Fibroblast of villous mesenchyme (primary cell): ENCODE measurements around the gene CDH12. TPM values are rescaled to one million over a fixed set of nuclear protein-coding genes. Genes with fewer than 3 reads are reported as not detected.
"Not testable (repeated sequence)": the region's sequence is repeated elsewhere in the genome, so short reads cannot be mapped to it uniquely, and the experiment has no call there.

Source experiments
- DNase-seq: peaks from one replicate; pipeline ENCODE4 v3.0.0-alpha.2; 2010; ENCODE audit warnings: low read depth
- H3K4me3 ChIP-seq: 2 replicates; pipeline ENCODE4 v1.5.1; 2011; ENCODE audit warnings: low read depth, mild to moderate bottlenecking, low read length
- total RNA-seq: library from RNA; depleted of rRNA; stranded (reverse); fragments of >200 nt; gene quantifications from 2 replicates; pipeline ENCODE4 v1.2.3, GENCODE V29; 2012
- TF ChIP-seq, protein P1 (sequence below): IDR thresholded peaks from 2 replicates; pipeline ENCODE4 v1.5.1; 2012; ENCODE audit warnings: low read depth, mild to moderate bottlenecking, low read length; ENCODE audit not compliant: insufficient read depth

The CDH12 gene
- total RNA-seq, 1 donor, result not detected

DNA sequence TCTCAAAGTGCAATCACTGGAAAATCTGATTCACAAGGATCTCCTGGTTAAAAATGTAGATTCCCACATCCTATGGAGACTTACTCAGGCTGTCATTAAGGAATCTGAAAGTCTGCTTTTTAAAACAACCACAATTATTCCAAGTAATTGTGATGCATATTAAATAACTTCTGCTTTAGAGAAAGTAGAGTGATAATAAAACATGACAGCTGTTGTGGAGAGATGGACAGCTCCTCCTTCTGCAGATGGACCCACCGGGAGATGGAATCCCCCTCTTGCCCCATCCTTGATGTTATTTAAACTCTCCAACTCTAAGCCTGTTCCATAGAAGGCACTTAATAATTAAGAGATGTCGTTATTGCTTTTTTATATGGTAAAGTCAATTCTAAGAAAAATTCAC lies 802.2 kb downstream of the CDH12 start:
- TF ChIP-seq, protein P1, sequence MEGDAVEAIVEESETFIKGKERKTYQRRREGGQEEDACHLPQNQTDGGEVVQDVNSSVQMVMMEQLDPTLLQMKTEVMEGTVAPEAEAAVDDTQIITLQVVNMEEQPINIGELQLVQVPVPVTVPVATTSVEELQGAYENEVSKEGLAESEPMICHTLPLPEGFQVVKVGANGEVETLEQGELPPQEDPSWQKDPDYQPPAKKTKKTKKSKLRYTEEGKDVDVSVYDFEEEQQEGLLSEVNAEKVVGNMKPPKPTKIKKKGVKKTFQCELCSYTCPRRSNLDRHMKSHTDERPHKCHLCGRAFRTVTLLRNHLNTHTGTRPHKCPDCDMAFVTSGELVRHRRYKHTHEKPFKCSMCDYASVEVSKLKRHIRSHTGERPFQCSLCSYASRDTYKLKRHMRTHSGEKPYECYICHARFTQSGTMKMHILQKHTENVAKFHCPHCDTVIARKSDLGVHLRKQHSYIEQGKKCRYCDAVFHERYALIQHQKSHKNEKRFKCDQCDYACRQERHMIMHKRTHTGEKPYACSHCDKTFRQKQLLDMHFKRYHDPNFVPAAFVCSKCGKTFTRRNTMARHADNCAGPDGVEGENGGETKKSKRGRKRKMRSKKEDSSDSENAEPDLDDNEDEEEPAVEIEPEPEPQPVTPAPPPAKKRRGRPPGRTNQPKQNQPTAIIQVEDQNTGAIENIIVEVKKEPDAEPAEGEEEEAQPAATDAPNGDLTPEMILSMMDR, result no peak
- DNase-seq, result no peak

DNA sequence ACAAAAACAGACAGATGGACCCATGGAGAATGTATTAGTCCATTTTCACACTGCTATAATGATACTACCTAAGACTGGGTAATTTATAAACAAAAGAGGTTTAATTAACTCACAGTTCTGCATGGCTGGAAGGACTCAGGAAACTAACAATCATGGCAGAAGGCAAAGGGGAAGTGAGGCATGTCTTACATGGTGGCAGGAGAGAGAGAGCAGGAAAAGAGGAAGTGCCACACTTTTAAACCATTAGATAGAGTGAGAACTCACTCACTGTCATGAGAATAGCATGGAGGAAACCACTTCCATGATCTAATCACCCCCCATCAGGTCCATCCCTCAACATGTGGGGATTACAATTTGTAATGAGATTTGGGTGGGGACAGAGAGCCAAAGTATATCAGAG lies 808.9 kb downstream of the CDH12 start:
- H3K4me3 ChIP-seq, result no peak overlapping the region
- DNase-seq, result no peak
- TF ChIP-seq, protein P1, result no peak

More for the DNA sequence above, 802.2 kb downstream of the CDH12 start:
- H3K4me3 ChIP-seq, result no peak overlapping the region

DNA sequence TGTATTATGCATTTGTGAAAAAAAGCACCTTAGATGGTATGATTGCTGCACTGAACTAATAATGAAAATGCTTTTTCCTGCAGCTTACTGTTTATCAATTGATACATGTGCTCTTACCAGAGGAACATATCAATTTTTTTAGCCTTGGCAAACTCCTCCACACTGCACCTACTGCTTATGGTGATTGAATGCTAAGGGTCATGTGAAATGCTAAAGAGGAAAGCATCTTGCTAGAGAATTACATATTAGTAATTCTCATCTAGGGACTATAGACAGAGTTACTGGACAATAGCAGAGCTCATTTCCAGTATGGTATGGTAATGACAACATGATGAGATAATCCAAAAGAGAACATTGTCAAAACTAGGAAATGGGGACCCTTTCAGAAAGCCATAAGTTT lies 817.1 kb downstream of the CDH12 start:
- TF ChIP-seq, protein P1, result no peak
- H3K4me3 ChIP-seq, result no peak overlapping the region
- DNase-seq, result no peak

DNA sequence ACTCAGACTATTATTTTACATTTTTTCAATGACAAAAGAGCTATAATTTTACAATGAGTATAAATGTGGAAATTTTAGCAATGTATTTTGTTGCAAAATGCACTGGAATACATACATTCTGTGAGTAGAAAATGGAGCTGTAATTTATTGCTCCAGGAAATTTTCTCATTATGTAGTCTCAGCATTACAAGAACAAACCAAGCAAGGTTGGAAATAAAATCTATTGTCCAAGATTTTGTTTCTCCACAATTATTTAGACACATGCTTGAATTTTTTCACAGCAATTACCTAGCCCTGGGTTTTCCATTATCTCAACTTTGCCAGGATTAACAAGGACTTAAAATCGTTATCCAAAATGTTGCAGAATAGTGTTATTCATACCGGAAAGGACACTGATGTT lies 820.1 kb downstream of the CDH12 start:
- no peak for DNase-seq
- TF ChIP-seq, protein P1, result no peak
- no peak overlapping the region for H3K4me3 ChIP-seq

DNA sequence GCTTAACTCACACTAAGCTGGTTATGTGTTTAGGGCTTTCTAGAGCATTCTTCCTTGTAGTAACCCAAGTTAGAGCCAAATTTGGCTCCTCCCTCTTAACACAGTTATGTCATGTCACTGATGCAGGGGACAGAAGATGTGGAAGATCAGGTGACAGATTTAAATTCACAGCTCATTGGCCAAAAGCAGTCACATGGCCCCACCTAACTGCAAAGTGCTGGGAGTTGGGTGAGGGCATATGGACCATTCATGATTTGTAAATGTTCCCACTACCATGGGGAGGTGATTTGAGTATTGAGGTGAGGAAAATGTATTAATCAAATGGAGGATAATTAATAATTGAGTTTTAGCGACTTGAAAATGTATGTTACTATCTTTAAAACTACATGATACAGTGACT lies 829.4 kb downstream of the CDH12 start:
- no peak for DNase-seq
- TF ChIP-seq, protein P1, result no peak
- no peak overlapping the region for H3K4me3 ChIP-seq

DNA sequence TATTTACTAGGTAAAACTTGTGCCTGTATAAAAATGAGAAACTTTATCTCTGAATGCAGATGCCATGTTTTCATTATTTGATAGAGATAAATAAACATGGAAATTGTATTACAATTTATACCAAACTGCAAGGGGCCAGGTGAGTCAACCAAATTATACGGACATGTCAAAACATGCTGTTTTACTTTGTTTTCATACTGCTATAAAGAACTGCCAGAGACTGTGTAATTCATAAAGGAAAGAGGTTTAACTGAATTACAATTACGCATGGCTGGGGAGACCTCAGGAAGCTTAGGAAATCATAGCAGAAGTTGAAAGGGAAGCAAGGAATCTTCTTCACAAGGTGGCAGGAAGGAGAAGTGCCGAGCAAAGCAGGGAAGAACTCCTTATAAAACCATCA lies 840.3 kb downstream of the CDH12 start:
- H3K4me3 ChIP-seq, DNase-seq: not testable (repeated sequence)

DNA sequence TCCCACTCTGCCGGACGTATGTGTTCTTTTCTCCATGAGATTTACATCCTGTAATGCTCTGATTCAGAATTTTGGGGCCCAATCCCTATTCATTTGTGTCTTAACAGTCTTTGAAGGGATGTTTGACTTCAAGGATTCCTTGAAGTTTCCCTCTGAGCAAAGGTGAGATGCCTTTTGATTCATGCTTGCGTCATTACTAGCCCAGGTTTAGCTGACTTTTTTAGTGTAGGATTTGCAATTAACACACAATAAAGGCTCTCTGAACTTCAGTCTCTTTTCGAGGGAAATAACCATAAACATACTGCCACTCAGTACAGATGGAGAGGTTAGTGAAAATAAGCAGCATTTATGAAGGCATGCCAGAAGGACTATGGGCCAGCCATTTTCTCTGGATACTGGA lies 842.3 kb downstream of the CDH12 start:
- not testable (repeated sequence) for H3K4me3 ChIP-seq, DNase-seq

DNA sequence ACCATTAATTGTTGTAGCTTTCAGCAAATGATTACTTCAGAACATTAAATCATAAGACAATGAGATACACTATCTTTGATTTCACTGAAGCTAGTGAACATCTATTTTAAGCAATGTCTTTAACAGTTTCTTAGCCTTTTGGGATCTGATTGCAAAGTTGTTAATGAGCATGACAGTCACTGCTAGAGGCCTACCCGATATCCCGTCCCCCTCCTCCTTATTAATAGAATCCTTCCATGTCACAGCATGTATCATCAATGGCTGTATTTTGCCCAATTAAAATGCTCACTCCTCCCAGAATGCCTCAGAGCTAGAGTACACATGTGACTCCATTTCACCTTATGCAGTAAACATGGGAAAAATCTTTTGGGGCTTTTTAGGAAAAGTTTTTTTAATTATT lies 852.0 kb downstream of the CDH12 start:
- DNase-seq, result not testable (repeated sequence)

DNA sequence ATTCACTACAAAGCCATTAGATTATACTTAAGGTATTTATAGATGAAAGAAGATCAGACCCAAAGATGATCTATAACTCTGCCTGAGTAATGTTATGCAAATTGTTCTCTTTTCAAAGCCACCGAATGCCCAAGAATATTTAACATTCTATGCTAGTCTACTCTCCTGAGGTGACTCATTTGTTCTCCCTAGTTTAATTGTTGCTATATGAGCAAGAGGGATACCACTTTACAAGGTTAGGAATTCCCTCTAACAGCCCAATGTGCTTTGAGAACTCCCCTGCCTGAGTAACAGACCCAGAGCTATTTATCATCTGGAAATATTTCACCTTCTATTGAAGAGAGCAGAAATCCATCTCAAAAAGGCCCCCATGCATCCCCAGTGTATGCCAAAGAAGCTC lies 867.3 kb downstream of the CDH12 start:
- not testable (repeated sequence) for H3K4me3 ChIP-seq, DNase-seq

More for the DNA sequence above, 852.0 kb downstream of the CDH12 start:
- H3K4me3 ChIP-seq, result not testable (repeated sequence)

DNA sequence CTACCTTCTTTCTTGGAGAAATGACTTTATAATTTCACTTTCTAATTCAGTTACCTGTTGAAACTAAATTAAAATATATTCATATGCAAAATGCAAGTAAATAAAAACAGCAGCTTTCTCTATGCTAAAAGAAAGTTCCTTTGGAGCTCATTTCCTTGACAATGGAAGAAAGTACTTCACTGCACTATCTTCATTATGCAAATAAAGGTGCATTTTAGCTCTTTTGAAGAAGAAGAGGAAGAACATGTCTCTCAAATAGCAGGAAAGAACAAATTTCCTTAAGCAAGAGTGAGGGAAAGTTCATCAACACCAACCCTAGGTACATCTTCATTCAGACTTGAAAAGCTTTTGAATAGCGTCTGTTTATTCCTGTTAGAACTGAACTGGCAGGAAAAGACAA lies 901.6 kb downstream of the CDH12 start:
- not testable (repeated sequence) for DNase-seq, H3K4me3 ChIP-seq
